Right lobe of liver (tissue), 6 donors: ENCODE measurements around the gene PTPRM. TPM values are rescaled to one million over a fixed set of nuclear protein-coding genes. Genes with fewer than 3 reads are reported as not detected.

ENCODE experiments used
- ATAC-seq, 4 donors: fragments of 200-7000 bp; cut with Tn5 transposase; one replicate each; pipeline ENCODE4 v1.9.1; 2020; ENCODE audit warnings: mild to moderate bottlenecking in 4 of 4, moderate library complexity in 4 of 4
- DNase-seq, 3 donors: peaks; one replicate each; pipeline ENCODE4 v3.0.0-alpha.2; 2020
- H3K27ac ChIP-seq, 3 donors: fragments of 200-600 bp; one replicate each; pipeline ENCODE4 v1.8.0; 2022
- H3K27me3 ChIP-seq, 2 donors: fragments of 200-600 bp; one replicate each; pipeline ENCODE4 v1.8.0; 2022
- H3K36me3 ChIP-seq, 4 donors: fragments of 200-600 bp; sonication (generic) in 1 of 4; one replicate each; pipeline versions ENCODE4 v1.5.1 to v1.8.0; 2017 to 2022; ENCODE audit warnings: control low read depth in 1 of 4
- H3K4me1 ChIP-seq, 4 donors: fragments of 200-600 bp; sonication (generic) in 1 of 4; one replicate each; pipeline versions ENCODE4 v1.5.1 to v1.8.0; 2017 to 2022; ENCODE audit warnings: control low read depth in 1 of 4
- H3K4me3 ChIP-seq, 3 donors: fragments of 200-600 bp; one replicate each; pipeline ENCODE4 v1.8.0; 2022
- H3K9me3 ChIP-seq, 4 donors: fragments of 200-600 bp; sonication (generic) in 1 of 4; one replicate each; pipeline versions ENCODE4 v1.5.1 to v1.8.0; 2017 to 2022; ENCODE audit warnings: control low read depth in 1 of 4
- CTCF ChIP-seq, 4 donors: fragments of 200-600 bp in 3 of 4; fragments of 450-650 bp in 1 of 4; IDR thresholded peaks; one replicate each; pipeline versions ENCODE4 v1.5.1 to v1.8.0; 2016 to 2022; ENCODE audit warnings: antibody characterized with exemption in 4 of 4, mild to moderate bottlenecking in 2 of 4
- POLR2A ChIP-seq: fragments of 450-650 bp; IDR thresholded peaks from one replicate; pipeline ENCODE4 v1.6.1; 2017; ENCODE audit warnings: antibody characterized with exemption, mild to moderate bottlenecking
- WGBS: methylation state at CpG from one replicate; pipeline ENCODE4 v1.1.6; 2018; ENCODE audit warnings: low coverage, low lambda C conversion rate; ENCODE audit not compliant: insufficient coverage; ENCODE audit errors: missing lambda C conversion rate; 5-methylcytosine and 5-hydroxymethylcytosine counted together
- intact Hi-C, 2 donors: fragments of 100-400 bp; cut with DNase I; formaldehyde crosslinking; loops; one replicate each; pipeline versions ENCODE4 v1.11.2 to v1.14.1; 2022
- total RNA-seq, 6 experiments: library from RNA; depleted of rRNA in 2 of 6; stranded (reverse); fragments of >200 nt in 2 of 6; fragmentation: NEBNext Ultra II Directional in 3 of 6; extraction: Animal tissue kit (Norgen Biotek cat#: 25700) in 3 of 6; gene quantifications; one replicate each; pipeline versions ENCODE4 v1.1.0 to v1.2.4, GENCODE V29; 2016 to 2023
- donor health status: DM: no; HTN: yes; CAD: no.
- donor health status: DM: no; HTN: no; CAD: no.
- donor health status: DM: no; HTN: no; CAD: no.
- donor health status: DM: no; HTN: yes; CAD: no.
- donor health status: DM: no; HTN: yes; CAD: no.

The PTPRM gene
- total RNA-seq, 6 experiments from 2014 or later = 15.1 to 45.7 (median 26.5) TPM

- no peaks in the 10 kb centered on the region for H3K9me3 ChIP-seq
- ATAC-seq = no peak
- peaks cover 0 to 6% (median 0%) of the 10 kb centered on the region in 4 donors for H3K4me1 ChIP-seq
- 73% methylated on average over 2 of the region's 2 CpGs for WGBS
- intact Hi-C loops = no loop called here
- no peaks in the 10 kb centered on the region for H3K27me3 ChIP-seq
- no peaks in the 10 kb centered on the region for H3K36me3 ChIP-seq
- H3K4me3 ChIP-seq = no peak overlapping the region
- no peak for DNase-seq
- H3K27ac ChIP-seq = no peak overlapping the region
- no peak for TF ChIP-seq POLR2A
These were observed 8.4 kb downstream of the PTPRM start for GRCh38 chr18:7575465-7576028.

- intact Hi-C loops = no loop called here
- no peak for DNase-seq
These were observed 9.0 kb downstream of the PTPRM start for GRCh38 chr18:7576077-7576476.

GRCh38 chr18:7576685-7577084 lies 9.6 kb downstream of the PTPRM start:
- Histone ChIP-seq H3K9me3 (no peaks in the 10 kb centered on the region), H3K4me1 (peaks cover 0 to 6% (median 0%) of the 10 kb centered on the region in 4 donors), H3K27ac (no peak overlapping the region), H3K4me3 (no peak overlapping the region), H3K36me3 (no peaks in the 10 kb centered on the region), H3K27me3 (no peaks in the 10 kb centered on the region)
- ATAC-seq = no peak
- intact Hi-C loops = no loop called here
- TF ChIP-seq POLR2A (no peak), CTCF (IDR thresholded peaks at IDR 0.05) (no peak)
- no peak for DNase-seq

More at GRCh38 chr18:7576077-7576476, 9.0 kb downstream of the PTPRM start:
- Histone ChIP-seq H3K27me3 (no peaks in the 10 kb centered on the region), H3K4me1 (peaks cover 0 to 6% (median 0%) of the 10 kb centered on the region in 4 donors), H3K9me3 (no peaks in the 10 kb centered on the region), H3K36me3 (no peaks in the 10 kb centered on the region), H3K27ac (no peak overlapping the region), H3K4me3 (no peak overlapping the region)
- TF ChIP-seq CTCF (IDR thresholded peaks at IDR 0.05) (no peak), POLR2A (no peak)
- ATAC-seq = no peak

- Histone ChIP-seq H3K27me3 (no peaks in the 10 kb centered on the region), H3K27ac (no peak overlapping the region), H3K4me1 (peaks cover 0 to 6% (median 0%) of the 10 kb centered on the region in 4 donors), H3K4me3 (no peak overlapping the region), H3K36me3 (no peaks in the 10 kb centered on the region), H3K9me3 (no peaks in the 10 kb centered on the region)
- WGBS = 30% methylated on average over 1 of the region's 1 CpG
- intact Hi-C loops = no loop called here
- DNase-seq (no peak), ATAC-seq (no peak)
- TF ChIP-seq POLR2A = no peak
- TF ChIP-seq CTCF (IDR thresholded peaks at IDR 0.05) = no peak
These were observed 10.6 kb downstream of the PTPRM start for GRCh38 chr18:7577706-7578105.

- Histone ChIP-seq H3K9me3 (no peaks in the 10 kb centered on the region), H3K27me3 (no peaks in the 10 kb centered on the region), H3K27ac (no peak overlapping the region), H3K4me1 (peaks cover 0 to 2% (median 0%) of the 10 kb centered on the region in 4 donors), H3K4me3 (no peak overlapping the region), H3K36me3 (no peaks in the 10 kb centered on the region)
- DNase-seq (no peak), ATAC-seq (no peak)
- no peak for TF ChIP-seq CTCF (IDR thresholded peaks at IDR 0.05)
- TF ChIP-seq POLR2A = no peak
- intact Hi-C loops = no loop called here
- 55% methylated on average over 3 of the region's 3 CpGs for WGBS
These were observed 12.2 kb downstream of the PTPRM start for GRCh38 chr18:7579176-7579917.
